K562 (cell line): ENCODE results near the gene COP1. TPM values are rescaled to one million over a fixed set of nuclear protein-coding genes. Genes with fewer than 3 reads are reported as not detected.
A peak's percentile ranks its signal among the peaks of the same experiment; 100 is the strongest.

Experiments
- RBBP5 ChIP-seq: fragments of 200-600 bp; sonication (generic); IDR thresholded peaks from 2 replicates; pipeline ENCODE4 v1.6.1; 2012; ENCODE audit warnings: borderline replicate concordance, mild to moderate bottlenecking, low read length, control low read depth, inconsistent platforms; ENCODE audit not compliant: insufficient read depth, poor library complexity, severe bottlenecking
- TAF9B ChIP-seq: fragments of 450-650 bp; IDR thresholded peaks from 2 replicates; pipeline ENCODE4 v1.6.1; 2018; ENCODE audit warnings: mild to moderate bottlenecking; ENCODE audit not compliant: partially characterized antibody
- TBP ChIP-seq: optimal IDR thresholded peaks from 2 replicates; pipeline ENCODE3; 2011; ENCODE audit warnings: low read depth, low read length, improper control_type of control experiment
- TCF7 ChIP-seq: sonication (generic); IDR thresholded peaks from 2 replicates; pipeline ENCODE4 v1.6.1; 2016; ENCODE audit warnings: antibody characterized with exemption, borderline replicate concordance
- TFE3 ChIP-seq: fragments of 450-650 bp; formaldehyde crosslinking; IDR thresholded peaks from 2 replicates; pipeline ENCODE4 v1.4.0; 2020; ENCODE audit warnings: mild to moderate bottlenecking, mixed read lengths
- ZC3H4 ChIP-seq: sonication (generic); formaldehyde crosslinking; IDR thresholded peaks from 2 replicates; pipeline ENCODE4 v1.9.0; 2021; ENCODE audit warnings: missing genetic modification reagents, borderline replicate concordance
- ZFP36 ChIP-seq: fragments of 150-350 bp; IDR thresholded peaks from 2 replicates; pipeline ENCODE4 v1.6.1; 2018; ENCODE audit warnings: low read length, low read depth; ENCODE audit not compliant: partially characterized antibody
- ZNF146 ChIP-seq: IDR thresholded peaks from one replicate; pipeline ENCODE4 v1.6.1; 2018; ENCODE audit warnings: missing compliant biosample characterization; ENCODE audit not compliant: unreplicated experiment
- ZNF280B ChIP-seq: fragments of 250-450 bp; sonication (Bioruptor Pico); IDR thresholded peaks from 2 replicates; pipeline ENCODE4 v1.5.1; 2021; ENCODE audit warnings: mild to moderate bottlenecking
- ZNF592 ChIP-seq: fragments of 450-650 bp; IDR thresholded peaks from 2 replicates; pipeline ENCODE4 v1.6.1; 2017; ENCODE audit warnings: antibody characterized with exemption, mild to moderate bottlenecking
- ZNF644 ChIP-seq: fragments of 200-800 bp; sonication (Bioruptor generic); IDR thresholded peaks from 2 replicates; pipeline ENCODE4 v1.6.1; 2016; ENCODE audit warnings: low read depth, missing genetic modification characterization, missing compliant biosample characterization
- ZSCAN32 ChIP-seq: fragments of 450-650 bp; formaldehyde crosslinking; IDR thresholded peaks from 2 replicates; pipeline ENCODE4 v1.4.0; 2020; ENCODE audit warnings: mild to moderate bottlenecking, moderate library complexity
- polyA plus RNA-seq, 8 experiments: library from polyadenylated mRNA; depleted of rRNA in 4 of 8; stranded (reverse) in 5 of 8; unstranded in 3 of 8; fragments of >200 nt; fragmentation: Nextera tagmentation in 2 of 8; fragmentation: Illumina TruSeq in 1 of 8; extraction: Ambion mirVana in 2 of 8; extraction: Trizol in 1 of 8; gene quantifications; 2 replicates each; pipeline versions ENCODE4 v1.2.1 to v1.2.3, GENCODE V29; 2011 to 2014; ENCODE audit warnings: inconsistent platforms in 1 of 8, missing spikeins in 1 of 8
- total RNA-seq, 7 experiments: library from RNA; depleted of rRNA in 6 of 7; stranded (reverse); fragments of >200 nt in 6 of 7; fragmentation: Illumina TruSeq in 2 of 7; extraction: Trizol in 2 of 7; gene quantifications; 2 replicates each; pipeline versions ENCODE4 v1.2.1 to v1.2.3, GENCODE V29; 2011 to 2021; ENCODE audit warnings: low replicate concordance in 1 of 7
- TF ChIP-seq, protein P1 (sequence below): conservative IDR thresholded peaks from 2 replicates; pipeline ENCODE4 v1.6.1; 2011; ENCODE audit warnings: low read depth, mild to moderate bottlenecking, low read length; ENCODE audit not compliant: control insufficient read depth
- TF ChIP-seq, protein P2 (sequence below): sonication (generic); formaldehyde crosslinking; IDR thresholded peaks from 2 replicates; pipeline ENCODE4 v1.8.1; 2023; ENCODE audit warnings: mild to moderate bottlenecking, missing genetic modification reagents

The COP1 gene
- total and polyA plus RNA-seq, 9 of the 15 experiments (the other 6 are each of a cell fraction or from before 2014, with no cell fraction given): 25.8 to 77.7 (median 58.6) TPM

- TF ChIP-seq, protein P1, sequence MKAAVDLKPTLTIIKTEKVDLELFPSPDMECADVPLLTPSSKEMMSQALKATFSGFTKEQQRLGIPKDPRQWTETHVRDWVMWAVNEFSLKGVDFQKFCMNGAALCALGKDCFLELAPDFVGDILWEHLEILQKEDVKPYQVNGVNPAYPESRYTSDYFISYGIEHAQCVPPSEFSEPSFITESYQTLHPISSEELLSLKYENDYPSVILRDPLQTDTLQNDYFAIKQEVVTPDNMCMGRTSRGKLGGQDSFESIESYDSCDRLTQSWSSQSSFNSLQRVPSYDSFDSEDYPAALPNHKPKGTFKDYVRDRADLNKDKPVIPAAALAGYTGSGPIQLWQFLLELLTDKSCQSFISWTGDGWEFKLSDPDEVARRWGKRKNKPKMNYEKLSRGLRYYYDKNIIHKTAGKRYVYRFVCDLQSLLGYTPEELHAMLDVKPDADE: peak; percentile 28; the same call in 1 of the 2 replicates
- TF ChIP-seq ZNF592 (0 out of 2 replicates have a peak, but pooled peaks have one; percentile 14), TCF7 (0 out of 2 replicates have a peak, but pooled peaks have one; percentile 17), RBBP5 (peak; percentile 66), TAF9B (peak; percentile 46), ZSCAN32 (CRISPR knock-in tag) (no peak), ZNF644 (no peak), TFE3 (CRISPR knock-in tag) (no peak), ZNF280B (no peak), ZFP36 (no peak), ZNF146 (no peak), ZC3H4 (CRISPR knock-in tag) (no peak), TBP (peak; percentile 75)
- TF ChIP-seq, protein P2, sequence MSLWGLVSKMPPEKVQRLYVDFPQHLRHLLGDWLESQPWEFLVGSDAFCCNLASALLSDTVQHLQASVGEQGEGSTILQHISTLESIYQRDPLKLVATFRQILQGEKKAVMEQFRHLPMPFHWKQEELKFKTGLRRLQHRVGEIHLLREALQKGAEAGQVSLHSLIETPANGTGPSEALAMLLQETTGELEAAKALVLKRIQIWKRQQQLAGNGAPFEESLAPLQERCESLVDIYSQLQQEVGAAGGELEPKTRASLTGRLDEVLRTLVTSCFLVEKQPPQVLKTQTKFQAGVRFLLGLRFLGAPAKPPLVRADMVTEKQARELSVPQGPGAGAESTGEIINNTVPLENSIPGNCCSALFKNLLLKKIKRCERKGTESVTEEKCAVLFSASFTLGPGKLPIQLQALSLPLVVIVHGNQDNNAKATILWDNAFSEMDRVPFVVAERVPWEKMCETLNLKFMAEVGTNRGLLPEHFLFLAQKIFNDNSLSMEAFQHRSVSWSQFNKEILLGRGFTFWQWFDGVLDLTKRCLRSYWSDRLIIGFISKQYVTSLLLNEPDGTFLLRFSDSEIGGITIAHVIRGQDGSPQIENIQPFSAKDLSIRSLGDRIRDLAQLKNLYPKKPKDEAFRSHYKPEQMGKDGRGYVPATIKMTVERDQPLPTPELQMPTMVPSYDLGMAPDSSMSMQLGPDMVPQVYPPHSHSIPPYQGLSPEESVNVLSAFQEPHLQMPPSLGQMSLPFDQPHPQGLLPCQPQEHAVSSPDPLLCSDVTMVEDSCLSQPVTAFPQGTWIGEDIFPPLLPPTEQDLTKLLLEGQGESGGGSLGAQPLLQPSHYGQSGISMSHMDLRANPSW (CRISPR knock-in tag): no peak
Observed at GRCh38 chr1:176206961-176207902, at the start of gene COP1 (continued).
